ENCODE data around the gene TNKS2. TPM values are rescaled to one million over a fixed set of nuclear protein-coding genes. Genes with fewer than 3 reads are reported as not detected.

TNKS2 gene
- total RNA-seq, 1 donor from 2014 or later, result 52.5 TPM

- Mint-ChIP-seq H3K36me3 (ENCODE audit: low read depth, unreplicated experiment) (no peaks in the 10 kb centered on the region), H3K4me3 (ENCODE audit: unreplicated experiment) (no peak overlapping the region), H3K4me1 (ENCODE audit: unreplicated experiment) (peaks cover 5% of the 10 kb centered on the region), H3K9me3 (ENCODE audit: unreplicated experiment) (no peaks in the 10 kb centered on the region), H3K27me3 (ENCODE audit: unreplicated experiment) (no peaks in the 10 kb centered on the region), H3K27ac (ENCODE audit: unreplicated experiment) (no peak overlapping the region)
- no peak for DNase-seq (ENCODE audit: low spot score)
- TF ChIP-seq CTCF (IDR thresholded peaks at IDR 0.05; ENCODE audit: unreplicated experiment), result no peak
Observed at GRCh38 chr10:91772461-91772860, 25.8 kb upstream of the TNKS2 start.

- no peaks in the 10 kb centered on the region for H3K36me3 Mint-ChIP-seq (ENCODE audit: low read depth, unreplicated experiment)
- no peak overlapping the region for H3K27ac Mint-ChIP-seq (ENCODE audit: unreplicated experiment)
- DNase-seq (ENCODE audit: low spot score), result no peak
- peaks cover 5% of the 10 kb centered on the region for H3K4me1 Mint-ChIP-seq (ENCODE audit: unreplicated experiment)
- no peak for TF ChIP-seq CTCF (IDR thresholded peaks at IDR 0.05; ENCODE audit: unreplicated experiment)
- no peaks in the 10 kb centered on the region for H3K9me3 Mint-ChIP-seq (ENCODE audit: unreplicated experiment)
- H3K4me3 Mint-ChIP-seq (ENCODE audit: unreplicated experiment), result no peak overlapping the region
- no peaks in the 10 kb centered on the region for H3K27me3 Mint-ChIP-seq (ENCODE audit: unreplicated experiment)
Observed at GRCh38 chr10:91772869-91773268, 25.4 kb upstream of the TNKS2 start.

DNA sequence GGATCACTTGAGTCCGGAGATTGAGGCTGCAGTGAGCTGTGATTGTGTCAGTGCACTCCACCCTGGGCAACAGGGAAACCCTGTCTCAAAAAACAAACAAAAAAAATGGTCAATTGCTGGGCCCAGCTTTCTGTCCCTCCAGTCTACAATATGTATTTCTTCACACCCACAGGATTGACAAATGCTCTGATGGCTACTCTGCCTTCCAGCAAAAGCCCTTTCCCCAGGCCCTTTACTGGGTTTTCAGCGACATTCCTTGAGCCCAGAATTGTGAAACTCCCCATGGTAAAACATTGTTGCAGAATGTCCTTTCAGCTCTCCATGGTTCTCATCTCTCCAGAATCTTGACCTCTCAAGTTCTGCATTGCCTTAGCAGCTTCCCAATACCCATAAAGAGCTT, 23.7 kb upstream of the TNKS2 start:
- H3K36me3 Mint-ChIP-seq (ENCODE audit: low read depth, unreplicated experiment), result no peaks in the 10 kb centered on the region
- peaks cover 5% of the 10 kb centered on the region for H3K4me1 Mint-ChIP-seq (ENCODE audit: unreplicated experiment)
- no peaks in the 10 kb centered on the region for H3K27me3 Mint-ChIP-seq (ENCODE audit: unreplicated experiment)
- H3K9me3 Mint-ChIP-seq (ENCODE audit: unreplicated experiment), result no peaks in the 10 kb centered on the region
- no peak for TF ChIP-seq CTCF (IDR thresholded peaks at IDR 0.05; ENCODE audit: unreplicated experiment)
- H3K27ac Mint-ChIP-seq (ENCODE audit: unreplicated experiment), result no peak overlapping the region
- H3K4me3 Mint-ChIP-seq (ENCODE audit: unreplicated experiment), result no peak overlapping the region
- no peak for DNase-seq (ENCODE audit: low spot score)

DNA sequence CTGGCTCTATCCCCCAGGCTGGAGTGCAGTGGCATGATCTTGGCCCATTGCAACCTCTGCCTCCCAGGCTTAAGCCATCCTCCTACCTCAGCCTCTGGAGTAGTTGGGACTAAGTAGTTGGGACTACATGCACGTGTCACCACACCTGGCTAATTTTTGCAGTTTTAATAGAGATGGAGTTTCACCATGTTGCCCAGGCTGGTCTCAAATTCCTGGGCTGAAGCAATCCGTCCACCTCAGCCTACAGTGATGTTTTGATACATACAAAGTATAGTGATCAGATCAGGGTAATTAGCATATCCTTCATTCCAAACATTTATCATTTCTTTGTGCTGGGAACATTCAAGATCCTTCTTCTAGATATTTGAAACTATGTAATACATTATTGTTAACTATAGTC, 22.5 kb upstream of the TNKS2 start:
- Mint-ChIP-seq H3K4me1 (ENCODE audit: unreplicated experiment) (peaks cover 5% of the 10 kb centered on the region), H3K36me3 (ENCODE audit: low read depth, unreplicated experiment) (no peaks in the 10 kb centered on the region), H3K27me3 (ENCODE audit: unreplicated experiment) (no peaks in the 10 kb centered on the region), H3K27ac (ENCODE audit: unreplicated experiment) (no peak overlapping the region), H3K4me3 (ENCODE audit: unreplicated experiment) (no peak overlapping the region), H3K9me3 (ENCODE audit: unreplicated experiment) (no peaks in the 10 kb centered on the region)
- no peak for TF ChIP-seq CTCF (IDR thresholded peaks at IDR 0.05; ENCODE audit: unreplicated experiment)
- DNase-seq (ENCODE audit: low spot score), result no peak

GRCh38 chr10:91776266-91776665, 22.0 kb upstream of the TNKS2 start:
- DNase-seq (ENCODE audit: low spot score), result no peak
- H3K27ac Mint-ChIP-seq (ENCODE audit: unreplicated experiment), result no peak overlapping the region
- no peaks in the 10 kb centered on the region for H3K36me3 Mint-ChIP-seq (ENCODE audit: low read depth, unreplicated experiment)
- no peak for TF ChIP-seq CTCF (IDR thresholded peaks at IDR 0.05; ENCODE audit: unreplicated experiment)
- no peaks in the 10 kb centered on the region for H3K27me3 Mint-ChIP-seq (ENCODE audit: unreplicated experiment)
- H3K4me1 Mint-ChIP-seq (ENCODE audit: unreplicated experiment), result peaks cover 5% of the 10 kb centered on the region
- no peak overlapping the region for H3K4me3 Mint-ChIP-seq (ENCODE audit: unreplicated experiment)
- no peaks in the 10 kb centered on the region for H3K9me3 Mint-ChIP-seq (ENCODE audit: unreplicated experiment)
